ENCODE data around the gene TSPAN19.

The TSPAN19 gene

DNA sequence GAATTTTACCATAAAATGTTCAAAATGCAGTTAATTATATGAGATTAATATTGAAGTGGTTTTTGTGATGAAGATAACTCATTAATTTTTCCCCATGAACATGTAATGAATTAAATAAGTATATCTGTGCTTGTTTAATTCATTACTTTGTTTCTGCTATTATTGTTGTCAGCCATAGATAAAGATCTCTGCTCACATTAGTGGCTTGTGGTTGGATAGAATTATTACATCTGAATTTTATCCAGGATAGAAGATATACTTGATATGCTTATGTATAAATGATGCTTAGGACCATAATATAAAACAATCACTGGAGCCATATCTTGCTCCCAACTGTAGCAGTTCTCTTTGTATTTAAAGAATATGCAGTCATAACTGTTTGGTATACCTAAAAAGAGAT is 18.5 kb downstream of the TSPAN19 start:
- Histone ChIP-seq H3K4me1 (ENCODE audit: control insufficient read depth, insufficient read depth, low read length) (no peaks in the 10 kb centered on the region), H3K4me3 (ENCODE audit: low read depth, low read length) (no peak overlapping the region), H3K27ac (ENCODE audit: extremely low read depth, low read depth, low read length) (no peak overlapping the region), H3K36me3 (ENCODE audit: control insufficient read depth in 2 of 2, insufficient read depth in 1 of 2, low read length in 2 of 2) (no peaks in the 10 kb centered on the region), H3K9me3 (ENCODE audit: control insufficient read depth, insufficient read depth, low read depth, low read length) (no peaks in the 10 kb centered on the region)
- TF ChIP-seq EGR2 (tag by site-specific recombination; IDR thresholded peaks at IDR 0.05; ENCODE audit: low read depth) (no peak), GFI1B (tag by site-specific recombination; IDR thresholded peaks at IDR 0.05) (no peak), ZFP37 (tag by site-specific recombination; IDR thresholded peaks at IDR 0.05) (no peak), ZSCAN4 (tag by site-specific recombination; IDR thresholded peaks at IDR 0.05) (no peak), ZNF521 (tag by site-specific recombination; IDR thresholded peaks at IDR 0.05) (no peak), ATF2 (tag by site-specific recombination; IDR thresholded peaks at IDR 0.05; ENCODE audit: low read depth) (no peak), ZNF549 (tag by site-specific recombination; IDR thresholded peaks at IDR 0.05) (no peak), YY2 (tag by site-specific recombination; IDR thresholded peaks at IDR 0.05) (no peak)
- CTCF ChIA-PET: interaction anchor here (1.2 to 2.0 kb wide), 2 partner anchors 12 to 143 kb away, joined by 4 read pairs; no protein-coding TSS in a partner anchor
- POLR2A ChIA-PET: no interaction called here

DNA sequence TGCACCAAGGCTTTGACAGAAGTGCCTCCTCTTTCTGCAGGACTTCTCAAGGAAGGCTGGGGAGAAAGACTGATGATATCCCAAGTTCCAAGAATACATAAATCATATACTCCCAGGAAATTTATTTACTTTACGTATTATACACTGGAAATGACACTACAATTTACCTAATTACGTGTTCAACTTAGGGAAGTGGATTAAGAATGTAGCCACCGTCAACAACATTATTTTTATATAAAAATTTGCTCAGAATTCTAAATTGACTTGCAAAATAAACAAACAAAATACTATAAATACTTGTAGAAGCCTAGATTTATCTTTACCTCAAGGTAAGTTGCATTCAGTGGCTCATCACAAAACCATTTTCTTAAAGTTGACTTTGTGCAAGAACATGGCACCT is 18.9 kb downstream of the TSPAN19 start:
- POLR2A ChIA-PET: no interaction called here
- Histone ChIP-seq H3K4me1 (ENCODE audit: control insufficient read depth, insufficient read depth, low read length) (no peaks in the 10 kb centered on the region), H3K9me3 (ENCODE audit: control insufficient read depth, insufficient read depth, low read depth, low read length) (no peaks in the 10 kb centered on the region), H3K4me3 (ENCODE audit: low read depth, low read length) (no peak overlapping the region), H3K36me3 (ENCODE audit: control insufficient read depth in 2 of 2, insufficient read depth in 1 of 2, low read length in 2 of 2) (no peaks in the 10 kb centered on the region), H3K27ac (ENCODE audit: extremely low read depth, low read depth, low read length) (no peak overlapping the region)
- TF ChIP-seq ZNF704 (tag by site-specific recombination; IDR thresholded peaks at IDR 0.05) (no peak), GLI2 (tag by site-specific recombination; IDR thresholded peaks at IDR 0.05; ENCODE audit: borderline replicate concordance, low read depth) (no peak), ZNF664 (tag by site-specific recombination; IDR thresholded peaks at IDR 0.05) (no peak), ZNF544 (tag by site-specific recombination; IDR thresholded peaks at IDR 0.05) (no peak), ZNF280C (tag by site-specific recombination; IDR thresholded peaks at IDR 0.05) (no peak), REST (tag by site-specific recombination; IDR thresholded peaks at IDR 0.05) (no peak), ZNF324 (tag by site-specific recombination; IDR thresholded peaks at IDR 0.05) (no peak), ZNF776 (tag by site-specific recombination; IDR thresholded peaks at IDR 0.05; ENCODE audit: borderline replicate concordance) (no peak), ZIC2 (tag by site-specific recombination; IDR thresholded peaks at IDR 0.05) (no peak)
- TF ChIP-seq, protein P1, sequence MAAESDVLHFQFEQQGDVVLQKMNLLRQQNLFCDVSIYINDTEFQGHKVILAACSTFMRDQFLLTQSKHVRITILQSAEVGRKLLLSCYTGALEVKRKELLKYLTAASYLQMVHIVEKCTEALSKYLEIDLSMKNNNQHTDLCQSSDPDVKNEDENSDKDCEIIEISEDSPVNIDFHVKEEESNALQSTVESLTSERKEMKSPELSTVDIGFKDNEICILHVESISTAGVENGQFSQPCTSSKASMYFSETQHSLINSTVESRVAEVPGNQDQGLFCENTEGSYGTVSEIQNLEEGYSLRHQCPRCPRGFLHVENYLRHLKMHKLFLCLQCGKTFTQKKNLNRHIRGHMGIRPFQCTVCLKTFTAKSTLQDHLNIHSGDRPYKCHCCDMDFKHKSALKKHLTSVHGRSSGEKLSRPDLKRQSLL (tag by site-specific recombination; IDR thresholded peaks at IDR 0.05): no peak
- TF ChIP-seq, protein P2, sequence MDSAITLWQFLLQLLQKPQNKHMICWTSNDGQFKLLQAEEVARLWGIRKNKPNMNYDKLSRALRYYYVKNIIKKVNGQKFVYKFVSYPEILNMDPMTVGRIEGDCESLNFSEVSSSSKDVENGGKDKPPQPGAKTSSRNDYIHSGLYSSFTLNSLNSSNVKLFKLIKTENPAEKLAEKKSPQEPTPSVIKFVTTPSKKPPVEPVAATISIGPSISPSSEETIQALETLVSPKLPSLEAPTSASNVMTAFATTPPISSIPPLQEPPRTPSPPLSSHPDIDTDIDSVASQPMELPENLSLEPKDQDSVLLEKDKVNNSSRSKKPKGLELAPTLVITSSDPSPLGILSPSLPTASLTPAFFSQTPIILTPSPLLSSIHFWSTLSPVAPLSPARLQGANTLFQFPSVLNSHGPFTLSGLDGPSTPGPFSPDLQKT (IDR thresholded peaks at IDR 0.05; ENCODE audit: borderline replicate concordance, low read depth, low read length): no peak
- CTCF ChIA-PET: interaction anchor here (1.2 kb wide), 1 partner anchor 12 kb away, joined by 4 read pairs; no protein-coding TSS in a partner anchor
